Measurements from ENCODE around the gene XDH. TPM values are rescaled to one million over a fixed set of nuclear protein-coding genes. Genes with fewer than 3 reads are reported as not detected.

Gene XDH
- total RNA-seq, 1 donor from 2014 or later: 1.0 TPM

DNA sequence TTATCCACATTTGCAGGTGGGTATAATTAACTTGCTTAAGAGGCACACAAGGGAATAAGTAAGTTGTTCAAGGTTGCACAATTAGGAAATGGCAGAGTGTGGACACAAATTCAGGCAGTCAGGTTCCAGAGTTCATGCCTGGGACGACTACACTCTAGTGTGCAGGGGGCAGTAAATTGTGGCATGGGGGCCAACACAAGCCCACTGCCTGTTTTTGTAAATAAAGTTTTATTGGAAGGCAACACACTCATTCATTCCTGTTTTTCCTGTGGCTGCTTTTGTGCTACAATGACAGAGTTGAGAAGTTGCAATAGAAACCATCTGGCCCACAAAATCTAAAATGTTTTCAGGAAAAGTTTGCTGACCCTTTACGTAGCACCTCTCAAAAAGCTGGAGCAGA is 41.4 kb downstream of the XDH start:
- TF ChIP-seq, protein P1, sequence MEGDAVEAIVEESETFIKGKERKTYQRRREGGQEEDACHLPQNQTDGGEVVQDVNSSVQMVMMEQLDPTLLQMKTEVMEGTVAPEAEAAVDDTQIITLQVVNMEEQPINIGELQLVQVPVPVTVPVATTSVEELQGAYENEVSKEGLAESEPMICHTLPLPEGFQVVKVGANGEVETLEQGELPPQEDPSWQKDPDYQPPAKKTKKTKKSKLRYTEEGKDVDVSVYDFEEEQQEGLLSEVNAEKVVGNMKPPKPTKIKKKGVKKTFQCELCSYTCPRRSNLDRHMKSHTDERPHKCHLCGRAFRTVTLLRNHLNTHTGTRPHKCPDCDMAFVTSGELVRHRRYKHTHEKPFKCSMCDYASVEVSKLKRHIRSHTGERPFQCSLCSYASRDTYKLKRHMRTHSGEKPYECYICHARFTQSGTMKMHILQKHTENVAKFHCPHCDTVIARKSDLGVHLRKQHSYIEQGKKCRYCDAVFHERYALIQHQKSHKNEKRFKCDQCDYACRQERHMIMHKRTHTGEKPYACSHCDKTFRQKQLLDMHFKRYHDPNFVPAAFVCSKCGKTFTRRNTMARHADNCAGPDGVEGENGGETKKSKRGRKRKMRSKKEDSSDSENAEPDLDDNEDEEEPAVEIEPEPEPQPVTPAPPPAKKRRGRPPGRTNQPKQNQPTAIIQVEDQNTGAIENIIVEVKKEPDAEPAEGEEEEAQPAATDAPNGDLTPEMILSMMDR (IDR thresholded peaks at IDR 0.05; ENCODE audit: unreplicated experiment): no peak
- no peak overlapping the region for H3K4me3 Mint-ChIP-seq (ENCODE audit: unreplicated experiment)
- H3K27me3 Mint-ChIP-seq (ENCODE audit: unreplicated experiment): peaks cover 2% of the 10 kb centered on the region
- no peaks in the 10 kb centered on the region for H3K9me3 Mint-ChIP-seq (ENCODE audit: unreplicated experiment)
- H3K4me1 Mint-ChIP-seq (ENCODE audit: unreplicated experiment): no peaks in the 10 kb centered on the region
- no peak for DNase-seq (ENCODE audit: low spot score)
- no peak overlapping the region for H3K27ac Mint-ChIP-seq (ENCODE audit: unreplicated experiment)
- H3K36me3 Mint-ChIP-seq (ENCODE audit: low read depth, unreplicated experiment): no peaks in the 10 kb centered on the region

DNA sequence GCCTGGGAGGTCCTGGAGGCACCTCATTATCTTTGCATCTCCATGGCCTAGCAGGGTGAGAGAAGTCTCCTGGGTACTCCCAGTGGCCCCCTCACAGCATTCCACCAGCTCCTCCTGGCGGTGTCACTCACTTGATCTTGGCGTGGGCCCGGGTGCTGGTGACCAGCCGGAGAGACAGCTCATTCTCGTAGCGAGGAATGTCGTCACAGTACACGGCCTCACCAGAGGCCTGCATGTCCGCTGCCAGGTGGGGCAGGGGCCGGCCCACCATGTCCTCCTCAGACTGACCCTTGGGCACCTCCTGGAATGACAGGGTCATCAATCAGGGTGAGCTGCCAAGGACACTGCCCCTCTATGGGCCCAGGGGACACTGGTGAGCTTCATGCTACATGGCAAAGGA is 42.4 kb downstream of the XDH start:
- Mint-ChIP-seq H3K27me3 (ENCODE audit: unreplicated experiment) (peaks cover 2% of the 10 kb centered on the region), H3K36me3 (ENCODE audit: low read depth, unreplicated experiment) (no peaks in the 10 kb centered on the region), H3K4me3 (ENCODE audit: unreplicated experiment) (no peak overlapping the region), H3K9me3 (ENCODE audit: unreplicated experiment) (no peaks in the 10 kb centered on the region), H3K4me1 (ENCODE audit: unreplicated experiment) (no peaks in the 10 kb centered on the region), H3K27ac (ENCODE audit: unreplicated experiment) (no peak overlapping the region)
- TF ChIP-seq, protein P1 (IDR thresholded peaks at IDR 0.05; ENCODE audit: unreplicated experiment): no peak
- no peak for DNase-seq (ENCODE audit: low spot score)

DNA sequence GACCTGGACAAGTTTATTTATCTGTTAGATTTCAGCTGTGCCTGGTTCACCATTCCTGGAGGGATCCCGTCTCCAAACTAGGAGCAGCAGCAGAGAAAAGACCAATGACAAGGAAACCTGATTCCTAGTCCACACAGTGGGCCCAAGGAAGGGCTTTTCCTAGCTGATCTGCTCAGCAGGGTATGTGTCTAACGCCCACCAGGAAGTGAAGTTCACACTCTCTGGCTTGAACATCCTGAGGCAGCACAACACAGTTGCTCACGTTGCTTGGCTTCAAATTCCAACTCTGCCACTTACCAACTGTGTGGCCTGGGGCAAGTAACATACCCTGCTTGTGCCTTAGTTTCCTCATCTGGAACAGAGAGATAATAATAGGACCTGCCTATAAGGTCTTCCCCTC is 42.9 kb downstream of the XDH start:
- Mint-ChIP-seq H3K4me1 (ENCODE audit: unreplicated experiment) (no peaks in the 10 kb centered on the region), H3K9me3 (ENCODE audit: unreplicated experiment) (no peaks in the 10 kb centered on the region), H3K4me3 (ENCODE audit: unreplicated experiment) (no peak overlapping the region), H3K27ac (ENCODE audit: unreplicated experiment) (no peak overlapping the region), H3K27me3 (ENCODE audit: unreplicated experiment) (peaks cover 2% of the 10 kb centered on the region), H3K36me3 (ENCODE audit: low read depth, unreplicated experiment) (no peaks in the 10 kb centered on the region)
- no peak for DNase-seq (ENCODE audit: low spot score)
- TF ChIP-seq, protein P1 (IDR thresholded peaks at IDR 0.05; ENCODE audit: unreplicated experiment): no peak

DNA sequence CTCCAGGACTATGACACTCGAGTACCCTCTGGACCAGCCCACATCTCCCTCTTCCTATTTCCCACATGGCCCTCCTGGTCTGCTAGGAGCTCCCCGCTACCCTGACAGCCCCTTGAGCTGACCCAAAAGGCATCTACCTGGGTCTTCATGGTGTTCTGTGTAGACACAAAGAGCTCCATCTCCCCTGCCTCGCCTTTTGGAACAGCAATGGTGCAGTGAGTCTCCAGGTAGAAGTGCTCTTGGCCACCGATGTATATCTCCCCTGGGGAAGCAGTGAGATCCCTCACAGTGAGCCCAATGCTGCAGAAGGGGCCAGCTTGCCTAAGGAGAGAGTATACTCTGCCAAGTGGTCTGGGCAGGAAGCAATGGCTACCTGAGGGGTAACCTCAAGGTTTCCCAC is 47.8 kb downstream of the XDH start:
- no peaks in the 10 kb centered on the region for H3K9me3 Mint-ChIP-seq (ENCODE audit: unreplicated experiment)
- H3K4me3 Mint-ChIP-seq (ENCODE audit: unreplicated experiment): no peak overlapping the region
- H3K27me3 Mint-ChIP-seq (ENCODE audit: unreplicated experiment): peaks cover 2% of the 10 kb centered on the region
- H3K27ac Mint-ChIP-seq (ENCODE audit: unreplicated experiment): no peak overlapping the region
- DNase-seq (ENCODE audit: low spot score): no peak
- H3K36me3 Mint-ChIP-seq (ENCODE audit: low read depth, unreplicated experiment): no peaks in the 10 kb centered on the region
- TF ChIP-seq, protein P1 (IDR thresholded peaks at IDR 0.05; ENCODE audit: unreplicated experiment): no peak
- H3K4me1 Mint-ChIP-seq (ENCODE audit: unreplicated experiment): no peaks in the 10 kb centered on the region

- Mint-ChIP-seq H3K4me3 (ENCODE audit: unreplicated experiment) (no peak overlapping the region), H3K27me3 (ENCODE audit: unreplicated experiment) (peaks cover 2% of the 10 kb centered on the region), H3K4me1 (ENCODE audit: unreplicated experiment) (no peaks in the 10 kb centered on the region), H3K27ac (ENCODE audit: unreplicated experiment) (no peak overlapping the region), H3K9me3 (ENCODE audit: unreplicated experiment) (no peaks in the 10 kb centered on the region), H3K36me3 (ENCODE audit: low read depth, unreplicated experiment) (no peaks in the 10 kb centered on the region)
- no peak for DNase-seq (ENCODE audit: low spot score)
- TF ChIP-seq, protein P1 (IDR thresholded peaks at IDR 0.05; ENCODE audit: unreplicated experiment): no peak
These were observed 48.6 kb downstream of the XDH start for GRCh38 chr2:31365834-31366505.
